ENCODE data around the gene CDR2. TPM values are rescaled to one million over a fixed set of nuclear protein-coding genes. Genes with fewer than 3 reads are reported as not detected.

Gene CDR2
- total and polyA plus RNA-seq, 9 of the 15 experiments (the other 6 are each of a cell fraction or from before 2014, with no cell fraction given): 4.6 to 30.3 (median 19.9) TPM

- Histone ChIP-seq H3K4me1 (replicated peaks in 1 of 2; ENCODE audit: control insufficient read depth in 2 of 2, insufficient read depth in 2 of 2, low read length in 2 of 2) (no peaks in the 10 kb centered on the region), H3K9me1 (ENCODE audit: control insufficient read depth, insufficient read depth, low read length) (no peaks in the 10 kb centered on the region), H3K36me3 (ENCODE audit: control insufficient read depth, insufficient read depth, low read length) (no peaks in the 10 kb centered on the region), H4K20me1 (replicated peaks; ENCODE audit: control insufficient read depth, insufficient read depth, low read length) (no peaks in the 10 kb centered on the region), H3K79me2 (ENCODE audit: control insufficient read depth, insufficient read depth, low read length) (no peaks in the 10 kb centered on the region), H3K27ac (ENCODE audit: extremely low read depth, low read depth, low read length) (no peak overlapping the region), H3K9me3 (replicated peaks; ENCODE audit: control insufficient read depth, insufficient read depth, low read depth, low read length) (no peaks in the 10 kb centered on the region), H3K4me3 (no peak overlapping the region), H3K27me3 (ENCODE audit: control insufficient read depth in 2 of 2, insufficient read depth in 2 of 2, low read length in 2 of 2) (no peaks in the 10 kb centered on the region), H2AFZ (ENCODE audit: low read depth, low read length) (no peak overlapping the region), H3K4me2 (ENCODE audit: insufficient read depth, low read length) (no peak overlapping the region), H3K9ac (ENCODE audit: insufficient read depth in 1 of 2, low read depth in 2 of 2, low read length in 2 of 2) (no peak overlapping the region)
- CTCF ChIA-PET (ENCODE audit: low intra/inter-chr PET ratio): no interaction called here
- no TSS peak for BruUV-seq (replicated peaks)
- DNase-seq (ENCODE audit: extremely low read depth in 1 of 4, low spot score in 3 of 4): no peak
- no peak for FAIRE-seq
- in situ Hi-C loops (cut with MboI) (no loop called here), intact Hi-C loops (cut with micrococcal nuclease) (no loop called here)
- TF ChIP-seq HDAC2 (IDR thresholded peaks at IDR 0.05): no peak
- no peak for TF ChIP-seq E2F8 (IDR thresholded peaks at IDR 0.05; ENCODE audit: low read depth, partially characterized antibody)
- TF ChIP-seq USF2 (CRISPR knock-in tag; IDR thresholded peaks at IDR 0.05): no peak
- no peak for TF ChIP-seq ZNF197 (CRISPR knock-in tag; IDR thresholded peaks at IDR 0.05; ENCODE audit: low read depth)
- TF ChIP-seq ZNF695 (CRISPR knock-in tag; IDR thresholded peaks at IDR 0.05): no peak
- no peak for TF ChIP-seq EZH2 (IDR thresholded peaks at IDR 0.05; ENCODE audit: borderline replicate concordance, low read depth, low read length)
- TF ChIP-seq CEBPG (CRISPR knock-in tag; IDR thresholded peaks at IDR 0.05): no peak
- no peak for TF ChIP-seq CEBPG (tag; conservative IDR thresholded peaks at IDR 0.05 in 1 of 2, IDR thresholded peaks at IDR 0.05 in 1 of 2)
- no peak for TF ChIP-seq ARID3A (IDR thresholded peaks at IDR 0.05; ENCODE audit: borderline replicate concordance, low read depth, low read length)
- TF ChIP-seq BMI1 (IDR thresholded peaks at IDR 0.05; ENCODE audit: low read length): no peak
- TF ChIP-seq PRMT5 (CRISPR knock-in tag; IDR thresholded peaks at IDR 0.05): no peak
- no peak for TF ChIP-seq ZNF431 (CRISPR knock-in tag; IDR thresholded peaks at IDR 0.05)
- no peak for TF ChIP-seq ARID1B (IDR thresholded peaks at IDR 0.05)
- no peak for TF ChIP-seq MBD2 (IDR thresholded peaks at IDR 0.05; ENCODE audit: borderline replicate concordance, low read depth)
- no peak for TF ChIP-seq ZZZ3 (IDR thresholded peaks at IDR 0.05)
- TF ChIP-seq SNIP1 (IDR thresholded peaks at IDR 0.05; ENCODE audit: low read depth): no peak
- no peak for TF ChIP-seq DMBX1 (CRISPR knock-in tag; IDR thresholded peaks at IDR 0.05; ENCODE audit: borderline replicate concordance)
- TF ChIP-seq SMARCA4 (IDR thresholded peaks at IDR 0.05): no peak
- no peak for TF ChIP-seq NBN (IDR thresholded peaks at IDR 0.05; ENCODE audit: low read depth)
- TF ChIP-seq LEF1 (IDR thresholded peaks at IDR 0.05): no peak
- POLR2A ChIA-PET: interaction anchor here (2.3 kb wide), 1 partner anchor 14 kb away, joined by 7 read pairs; no protein-coding TSS in a partner anchor
- no peak for ATAC-seq
- 37% methylated on average over 3 of the region's 3 CpGs for WGBS (ENCODE audit: insufficient coverage, low coverage, missing lambda C conversion rate)
These were observed 26.5 kb upstream of the CDR2 start for GRCh38 chr16:22400900-22401299.
